GM12801 (cell line): ENCODE data around the gene HLA-C.

Experiments
- CTCF ChIP-seq: IDR thresholded peaks from one replicate; pipeline ENCODE4 v1.5.1; 2011; ENCODE audit warnings: control low read depth; ENCODE audit not compliant: insufficient read length; ENCODE audit errors: extremely low read depth

Gene HLA-C

GRCh38 chr6:31305703-31306219 is 33.9 kb upstream of the HLA-C start:
- TF ChIP-seq CTCF: no peak

DNA sequence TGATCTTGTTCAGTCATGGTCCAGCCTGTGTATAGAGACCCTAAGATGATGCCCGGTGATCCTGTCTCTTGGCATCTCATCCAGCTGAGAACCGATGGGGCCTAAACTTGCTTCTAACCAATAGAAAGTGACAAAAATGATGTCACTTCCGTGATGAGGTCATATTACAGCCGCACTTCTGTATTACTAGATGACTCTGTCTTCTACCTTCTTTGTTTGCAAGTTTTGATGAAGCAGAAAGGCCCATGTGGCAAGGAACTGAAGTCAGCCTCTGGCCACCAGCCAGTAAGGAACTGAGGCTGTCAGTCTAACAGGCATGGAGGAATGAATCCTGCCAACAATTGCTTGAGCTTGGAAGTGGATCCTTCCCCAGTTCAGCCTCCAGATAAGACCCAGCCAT is 32.8 kb upstream of the HLA-C start:
- no peak for TF ChIP-seq CTCF

GRCh38 chr6:31300797-31301196 is 28.9 kb upstream of the HLA-C start:
- TF ChIP-seq CTCF: no peak

GRCh38 chr6:31299947-31300346 is 28.1 kb upstream of the HLA-C start:
- no peak for TF ChIP-seq CTCF

GRCh38 chr6:31299511-31299910 is 27.6 kb upstream of the HLA-C start:
- TF ChIP-seq CTCF: no peak

DNA sequence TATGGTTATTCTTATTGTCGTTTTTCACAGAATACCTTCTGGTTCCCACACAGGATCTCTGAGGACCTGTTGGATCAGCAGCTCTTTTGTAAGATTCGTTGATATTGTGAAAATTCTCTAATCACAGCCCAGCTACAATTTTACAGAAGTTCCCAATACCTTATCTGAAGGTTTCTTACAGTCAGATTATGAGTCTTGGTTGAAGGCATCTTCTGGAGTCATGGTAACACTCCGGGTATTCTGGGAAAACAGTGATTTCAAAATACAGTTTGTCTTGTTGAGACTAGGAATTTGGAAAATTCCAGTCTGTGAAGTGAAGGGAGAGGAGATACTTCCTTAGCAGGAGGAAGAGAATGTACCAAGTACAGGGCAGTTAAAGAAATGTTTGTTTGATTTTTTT is 22.2 kb upstream of the HLA-C start:
- no peak for TF ChIP-seq CTCF

DNA sequence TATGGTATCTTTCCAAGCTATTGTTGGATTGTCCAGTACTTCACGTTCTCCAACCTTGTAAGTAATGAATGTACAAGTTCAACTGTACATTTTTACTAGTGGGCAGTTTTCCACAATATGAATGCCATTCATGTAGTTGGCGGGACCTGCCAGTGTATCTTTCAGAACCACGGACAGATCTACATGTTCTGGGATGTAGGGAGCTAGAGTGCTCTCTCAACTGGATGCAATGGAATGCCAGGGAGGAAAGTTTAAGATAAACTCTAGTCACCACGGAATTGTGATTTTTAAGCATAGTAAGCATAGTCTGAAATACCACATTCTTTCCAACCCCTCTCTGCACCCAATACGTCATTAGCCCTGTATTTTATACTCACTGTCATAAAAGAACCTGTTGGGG is 21.5 kb upstream of the HLA-C start:
- no peak for TF ChIP-seq CTCF

DNA sequence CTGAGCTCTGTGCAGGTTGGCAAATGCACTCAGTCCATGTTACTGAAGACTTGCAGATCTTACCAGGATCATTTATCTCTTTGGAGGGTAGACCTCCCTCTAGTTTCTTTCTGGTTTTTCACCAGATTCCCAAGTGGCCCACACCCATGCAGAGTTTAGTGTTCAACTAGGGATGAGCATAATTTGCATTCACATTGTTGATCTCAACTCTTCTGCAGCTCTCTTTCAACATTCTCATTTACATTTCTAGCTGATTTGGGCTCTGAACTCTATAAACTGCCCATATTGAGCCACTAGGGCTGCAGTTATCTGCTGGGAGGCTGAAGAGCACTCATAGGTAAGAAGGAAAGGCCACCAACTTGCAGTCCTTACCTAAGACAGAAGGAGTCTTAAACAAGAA is 17.9 kb upstream of the HLA-C start:
- no peak for TF ChIP-seq CTCF
